ENCODE data around the gene MAGI3.

DNA sequence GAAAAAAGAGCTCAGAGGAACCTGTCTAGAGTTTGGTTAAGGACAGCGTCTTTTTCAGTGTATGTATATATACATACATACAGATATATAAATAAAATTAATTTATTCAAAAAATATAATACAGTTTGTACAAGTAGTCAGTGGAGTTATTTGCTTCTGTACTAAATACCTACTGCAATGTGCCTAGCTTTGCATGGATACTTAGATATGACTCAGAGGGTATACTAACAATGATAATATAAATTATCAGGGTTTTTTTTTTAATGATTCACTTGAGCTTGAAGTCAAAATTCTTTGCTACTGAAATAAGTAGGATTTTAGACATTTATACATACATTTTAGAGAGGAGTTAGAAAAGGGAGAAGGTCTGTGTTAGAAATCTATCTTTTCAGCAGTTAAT, 251.1 kb downstream of the MAGI3 start:
- TF ChIP-seq, protein P1, sequence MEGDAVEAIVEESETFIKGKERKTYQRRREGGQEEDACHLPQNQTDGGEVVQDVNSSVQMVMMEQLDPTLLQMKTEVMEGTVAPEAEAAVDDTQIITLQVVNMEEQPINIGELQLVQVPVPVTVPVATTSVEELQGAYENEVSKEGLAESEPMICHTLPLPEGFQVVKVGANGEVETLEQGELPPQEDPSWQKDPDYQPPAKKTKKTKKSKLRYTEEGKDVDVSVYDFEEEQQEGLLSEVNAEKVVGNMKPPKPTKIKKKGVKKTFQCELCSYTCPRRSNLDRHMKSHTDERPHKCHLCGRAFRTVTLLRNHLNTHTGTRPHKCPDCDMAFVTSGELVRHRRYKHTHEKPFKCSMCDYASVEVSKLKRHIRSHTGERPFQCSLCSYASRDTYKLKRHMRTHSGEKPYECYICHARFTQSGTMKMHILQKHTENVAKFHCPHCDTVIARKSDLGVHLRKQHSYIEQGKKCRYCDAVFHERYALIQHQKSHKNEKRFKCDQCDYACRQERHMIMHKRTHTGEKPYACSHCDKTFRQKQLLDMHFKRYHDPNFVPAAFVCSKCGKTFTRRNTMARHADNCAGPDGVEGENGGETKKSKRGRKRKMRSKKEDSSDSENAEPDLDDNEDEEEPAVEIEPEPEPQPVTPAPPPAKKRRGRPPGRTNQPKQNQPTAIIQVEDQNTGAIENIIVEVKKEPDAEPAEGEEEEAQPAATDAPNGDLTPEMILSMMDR (IDR thresholded peaks at IDR 0.05; ENCODE audit: low read length): no peak
- TF ChIP-seq EZH2 (IDR thresholded peaks at IDR 0.05; ENCODE audit: borderline replicate concordance, low read length): no peak

Measured in OCI-LY1 (cell line).